HCT116 (cell line): ENCODE results near the gene SGK1. TPM values are rescaled to one million over a fixed set of nuclear protein-coding genes. Genes with fewer than 3 reads are reported as not detected.

Experiments used
- ATAC-seq: fragments of 200-7000 bp; cut with Tn5 transposase; 2 replicates; pipeline ENCODE4 v1.9.1; 2020; ENCODE audit warnings: mild to moderate bottlenecking, moderate library complexity
- BruUV-seq: library from RNA; stranded (reverse); fragments of 400-500 nt; replicated peaks from 2 replicates; lab custom pipeline; 2021; lab: Mats Ljungman, UMichigan
- CTCF ChIA-PET: fragments of 300-600 bp; sonication (Branson Sonifier 250); formaldehyde crosslinking; loops from one replicate; lab custom pipeline; 2021; ENCODE audit warnings: antibody characterized with exemption; lab: Charles Lee
- POLR2A ChIA-PET: fragments of 300-600, 350-600 bp; sonication (Branson Sonifier 250); formaldehyde crosslinking; loops from one replicate; lab custom pipeline; 2021; ENCODE audit warnings: antibody characterized with exemption; lab: Charles Lee
- RAD21 ChIA-PET, 2 experiments: fragments of 300-600 bp; sonication (Branson Sonifier 250); formaldehyde crosslinking; loops; one replicate each; lab custom pipeline; 2023; ENCODE audit warnings: low total read pairs in 2 of 2; ENCODE audit not compliant: uncharacterized antibody in 2 of 2, unreplicated experiment in 2 of 2, low non-redundant PET in 1 of 2; lab: Charles Lee
- DNase-seq: peaks from one replicate; pipeline ENCODE4 v3.0.0-alpha.2; 2010; ENCODE audit warnings: low read depth, low spot score
- H2AFZ ChIP-seq: fragments of 200-600 bp; shearing (Covaris generic), sonication (generic); 2 replicates; pipeline ENCODE4 v1.6.1; 2017; ENCODE audit warnings: low read depth, mixed run types, mixed read lengths, antibody characterized with exemption, low read length; ENCODE audit not compliant: poor library complexity, severe bottlenecking
- H3K27ac ChIP-seq: 2 replicates; pipeline ENCODE4 v1.5.1; 2012; ENCODE audit warnings: low read depth, low read length
- H3K27me3 ChIP-seq: fragments of 200-600 bp; sonication (generic); 2 replicates; pipeline ENCODE4 v1.6.1; 2016; ENCODE audit warnings: mixed run types, low read length, mixed read lengths; ENCODE audit not compliant: insufficient read depth
- H3K36me3 ChIP-seq, 2 experiments: fragments of 200-500 bp in 1 of 2; fragments of 200-600 bp in 1 of 2; sonication (Bioruptor generic) in 1 of 2; sonication (generic) in 1 of 2; 2 replicates each; pipeline versions ENCODE4 v1.5.1 to v1.6.1; 2014 to 2016; ENCODE audit warnings: low read length in 2 of 2, inconsistent platforms in 1 of 2, mixed read lengths in 1 of 2, mixed run types in 1 of 2; ENCODE audit not compliant: insufficient read depth in 2 of 2, control insufficient read depth in 1 of 2
- H3K4me1 ChIP-seq, 2 experiments: fragments of 200-600 bp in 1 of 2; sonication (generic) in 1 of 2; 2 replicates each; pipeline versions ENCODE4 v1.5.1 to v1.6.1; 2012 to 2017; ENCODE audit warnings: low read length in 2 of 2, inconsistent platforms in 1 of 2, mild to moderate bottlenecking in 1 of 2, mixed read lengths in 1 of 2, mixed run types in 1 of 2, moderate library complexity in 1 of 2; ENCODE audit not compliant: insufficient read depth in 2 of 2, control insufficient read depth in 1 of 2
- H3K4me2 ChIP-seq: fragments of 200-600 bp; sonication (generic); 2 replicates; pipeline ENCODE4 v1.6.1; 2017; ENCODE audit warnings: mixed run types, low read length, mixed read lengths
- H3K4me3 ChIP-seq, 2 experiments: fragments of 200-600 bp in 1 of 2; sonication (generic) in 1 of 2; replicated peaks in 1 of 2; 2 replicates each; pipeline ENCODE4 v1.5.1; 2011 to 2016; ENCODE audit warnings: low read length in 2 of 2, control low read depth in 1 of 2, low read depth in 1 of 2, mild to moderate bottlenecking in 1 of 2, mixed read lengths in 1 of 2, mixed run types in 1 of 2
- H3K79me2 ChIP-seq: fragments of 200-600 bp; sonication (generic); 2 replicates; pipeline ENCODE4 v1.6.1; 2017; ENCODE audit warnings: mild to moderate bottlenecking, mixed run types, low read length, moderate library complexity, mixed read lengths; ENCODE audit not compliant: insufficient read depth
- H3K9ac ChIP-seq: fragments of 200-600 bp; sonication (generic); 2 replicates; pipeline ENCODE4 v1.6.1; 2016; ENCODE audit warnings: low read length, mixed read lengths
- H3K9me2 ChIP-seq: fragments of 200-600 bp; sonication (generic), shearing (Covaris generic); 2 replicates; pipeline ENCODE4 v1.6.1; 2017; ENCODE audit warnings: mixed run types, mild to moderate bottlenecking, moderate library complexity; ENCODE audit not compliant: insufficient read depth
- H3K9me3 ChIP-seq, 2 experiments: fragments of 200-500 bp in 1 of 2; fragments of 200-600 bp in 1 of 2; sonication (Bioruptor generic) in 1 of 2; sonication (generic) in 1 of 2; 2 replicates each; pipeline ENCODE4 v1.6.1; 2014 to 2017; ENCODE audit warnings: low read length in 2 of 2, mixed read lengths in 2 of 2, inconsistent platforms in 1 of 2, low read depth in 1 of 2, mild to moderate bottlenecking in 1 of 2, mixed run types in 1 of 2, moderate library complexity in 1 of 2; ENCODE audit not compliant: control insufficient read depth in 1 of 2, insufficient read depth in 1 of 2
- H4K20me1 ChIP-seq: fragments of 200-600 bp; sonication (generic), shearing (Covaris generic); 2 replicates; pipeline ENCODE4 v1.6.1; 2017; ENCODE audit warnings: mixed run types, mild to moderate bottlenecking, moderate library complexity; ENCODE audit not compliant: insufficient read depth
- ELF1 ChIP-seq: IDR thresholded peaks from 2 replicates; pipeline ENCODE4 v1.6.1; 2012; ENCODE audit warnings: low read depth, borderline replicate concordance
- FOSL1 ChIP-seq: IDR thresholded peaks from 2 replicates; pipeline ENCODE4 v1.6.1; 2012; ENCODE audit warnings: low read depth
- JUND ChIP-seq: IDR thresholded peaks from 2 replicates; pipeline ENCODE4 v1.6.1; 2012
- POLR2A ChIP-seq: IDR thresholded peaks from 2 replicates; pipeline ENCODE4 v1.7.0; 2011; ENCODE audit warnings: borderline replicate concordance; ENCODE audit not compliant: insufficient read depth, insufficient read length; ENCODE audit errors: extremely low read depth
- RAD21 ChIP-seq: IDR thresholded peaks from 2 replicates; pipeline ENCODE4 v1.6.1; 2012; ENCODE audit warnings: low read depth, mild to moderate bottlenecking
- SIN3A ChIP-seq: IDR thresholded peaks from 2 replicates; pipeline ENCODE4 v1.6.1; 2012; ENCODE audit warnings: low read depth
- SRF ChIP-seq: IDR thresholded peaks from 2 replicates; pipeline ENCODE4 v1.6.1; 2012; ENCODE audit warnings: low read depth
- TCF7L2 ChIP-seq: IDR thresholded peaks from 2 replicates; pipeline ENCODE4 v1.7.0; 2011; ENCODE audit warnings: borderline replicate concordance, inconsistent platforms; ENCODE audit not compliant: insufficient read depth, insufficient read length; ENCODE audit errors: extremely low read depth
- YY1 ChIP-seq: IDR thresholded peaks from 2 replicates; pipeline ENCODE4 v1.6.1; 2011; ENCODE audit warnings: low read length, low read depth, moderate library complexity, mild to moderate bottlenecking; ENCODE audit not compliant: insufficient replicate concordance; ENCODE audit errors: extremely low read depth
- ZFX ChIP-seq: fragments of 450-650 bp; IDR thresholded peaks from 2 replicates; pipeline ENCODE4 v1.6.1; 2017
- ZNF274 ChIP-seq: fragments of 200-500 bp; sonication (Bioruptor generic); IDR thresholded peaks from 2 replicates; pipeline ENCODE4 v1.6.1; 2014; ENCODE audit warnings: mild to moderate bottlenecking, low read depth, low read length, inconsistent platforms
- intact Hi-C: fragments of 100-400 bp; cut with micrococcal nuclease; formaldehyde crosslinking; loops from 2 replicates; pipeline ENCODE4 v1.10.0; 2022
- total RNA-seq: library from RNA; stranded (reverse); gene quantifications from one replicate; pipeline ENCODE4 v1.2.1, GENCODE V29; 2021; ENCODE audit not compliant: unreplicated experiment
- TF ChIP-seq, protein P1 (sequence below): IDR thresholded peaks from 2 replicates; pipeline ENCODE4 v1.6.1; 2012; ENCODE audit warnings: low read depth
- TF ChIP-seq, protein P2 (sequence below): IDR thresholded peaks from 2 replicates; pipeline ENCODE4 v1.6.1; 2012

SGK1 gene
- total RNA-seq, 1 experiment from 2014 or later = 4.5 TPM

DNA sequence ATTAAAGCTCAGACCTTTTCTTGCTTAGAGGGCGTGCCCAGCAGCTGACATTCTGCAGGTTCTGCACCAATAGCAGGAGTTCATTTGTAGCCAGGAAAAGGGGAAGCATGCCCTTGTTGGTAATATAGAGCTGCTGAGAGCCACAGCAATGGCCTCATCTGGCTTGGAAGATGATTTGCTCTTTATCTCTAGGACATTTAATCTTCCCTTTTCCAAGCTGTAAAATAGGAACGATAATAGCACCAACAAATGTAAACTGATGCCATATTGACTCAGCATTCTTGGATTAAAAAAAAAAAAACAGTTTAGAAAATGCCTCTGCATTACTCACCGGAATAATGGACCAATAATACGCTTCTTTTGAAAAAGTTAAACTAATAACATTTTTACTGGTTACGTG lies 172.1 kb downstream of the SGK1 start:
- POLR2A ChIA-PET = no interaction called here
- Histone ChIP-seq H4K20me1 (no peaks in the 10 kb centered on the region), H3K27ac (no peak overlapping the region), H3K4me1 (no peaks in the 10 kb centered on the region), H3K9ac (no peak overlapping the region), H3K79me2 (no peaks in the 10 kb centered on the region), H3K36me3 (no peaks in the 10 kb centered on the region), H3K4me3 (no peak overlapping the region), H3K27me3 (no peaks in the 10 kb centered on the region), H3K9me2 (no peaks in the 10 kb centered on the region)
- ATAC-seq (no peak), DNase-seq (no peak)
- intact Hi-C loops = no loop called here
- RAD21 ChIA-PET = no interaction called here
- CTCF ChIA-PET = interaction anchor here (1.0 to 2.7 kb wide), 2 partner anchors 10 to 23 kb away, joined by 4 to 9 read pairs; no protein-coding TSS in a partner anchor
- BruUV-seq = no TSS peak
- TF ChIP-seq YY1 (no peak), SRF (no peak)
- TF ChIP-seq, protein P1, sequence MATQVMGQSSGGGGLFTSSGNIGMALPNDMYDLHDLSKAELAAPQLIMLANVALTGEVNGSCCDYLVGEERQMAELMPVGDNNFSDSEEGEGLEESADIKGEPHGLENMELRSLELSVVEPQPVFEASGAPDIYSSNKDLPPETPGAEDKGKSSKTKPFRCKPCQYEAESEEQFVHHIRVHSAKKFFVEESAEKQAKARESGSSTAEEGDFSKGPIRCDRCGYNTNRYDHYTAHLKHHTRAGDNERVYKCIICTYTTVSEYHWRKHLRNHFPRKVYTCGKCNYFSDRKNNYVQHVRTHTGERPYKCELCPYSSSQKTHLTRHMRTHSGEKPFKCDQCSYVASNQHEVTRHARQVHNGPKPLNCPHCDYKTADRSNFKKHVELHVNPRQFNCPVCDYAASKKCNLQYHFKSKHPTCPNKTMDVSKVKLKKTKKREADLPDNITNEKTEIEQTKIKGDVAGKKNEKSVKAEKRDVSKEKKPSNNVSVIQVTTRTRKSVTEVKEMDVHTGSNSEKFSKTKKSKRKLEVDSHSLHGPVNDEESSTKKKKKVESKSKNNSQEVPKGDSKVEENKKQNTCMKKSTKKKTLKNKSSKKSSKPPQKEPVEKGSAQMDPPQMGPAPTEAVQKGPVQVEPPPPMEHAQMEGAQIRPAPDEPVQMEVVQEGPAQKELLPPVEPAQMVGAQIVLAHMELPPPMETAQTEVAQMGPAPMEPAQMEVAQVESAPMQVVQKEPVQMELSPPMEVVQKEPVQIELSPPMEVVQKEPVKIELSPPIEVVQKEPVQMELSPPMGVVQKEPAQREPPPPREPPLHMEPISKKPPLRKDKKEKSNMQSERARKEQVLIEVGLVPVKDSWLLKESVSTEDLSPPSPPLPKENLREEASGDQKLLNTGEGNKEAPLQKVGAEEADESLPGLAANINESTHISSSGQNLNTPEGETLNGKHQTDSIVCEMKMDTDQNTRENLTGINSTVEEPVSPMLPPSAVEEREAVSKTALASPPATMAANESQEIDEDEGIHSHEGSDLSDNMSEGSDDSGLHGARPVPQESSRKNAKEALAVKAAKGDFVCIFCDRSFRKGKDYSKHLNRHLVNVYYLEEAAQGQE = no peak
- TF ChIP-seq, all 23 proteins: peak for 0
- no peak overlapping the region for H3K4me2 ChIP-seq
- no peak overlapping the region for H2AFZ ChIP-seq
- no peaks in the 10 kb centered on the region for H3K9me3 ChIP-seq

DNA sequence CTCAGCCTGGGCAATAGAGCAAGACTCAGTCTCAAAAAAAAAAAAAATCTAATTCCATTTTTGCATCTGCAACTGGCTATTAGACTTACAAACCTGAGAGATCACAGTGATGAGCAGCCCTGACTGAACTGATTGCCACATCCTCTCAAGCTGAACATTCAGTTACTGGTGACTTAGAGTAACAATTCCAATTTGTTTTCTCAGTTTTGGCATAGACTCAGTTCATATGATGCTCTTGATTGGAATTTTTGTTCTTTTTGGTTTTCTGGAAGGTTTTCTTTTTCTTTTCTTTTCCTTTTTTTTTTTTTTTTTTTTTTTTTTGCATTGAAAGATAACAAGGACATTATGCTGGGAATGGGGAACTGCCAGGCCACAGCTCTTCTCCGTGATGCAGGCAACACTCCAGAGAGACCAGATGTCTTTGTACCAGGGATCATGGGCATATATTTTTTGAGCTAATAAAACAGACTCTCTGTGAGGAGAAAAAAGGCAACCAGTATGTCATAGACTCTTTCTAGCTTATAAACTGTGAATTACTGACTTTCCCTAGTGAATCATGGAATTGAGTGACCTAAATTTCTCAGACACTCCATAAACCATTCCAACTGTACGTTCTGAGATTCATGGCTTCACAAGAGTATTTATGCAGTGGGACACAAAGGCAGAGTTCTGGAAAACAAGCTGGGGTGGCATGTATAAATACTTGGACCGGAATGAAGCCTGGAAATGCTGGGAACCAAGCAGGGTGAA lies 179.5 kb downstream of the SGK1 start:
- CTCF ChIA-PET = interaction anchor here (0.8 to 1.0 kb wide), 2 partner anchors 15 to 41 kb away, joined by 3 to 6 read pairs; no protein-coding TSS in a partner anchor
- Histone ChIP-seq H3K36me3 (no peaks in the 10 kb centered on the region), H3K9me2 (no peaks in the 10 kb centered on the region), H3K27ac (no peak overlapping the region), H4K20me1 (no peaks in the 10 kb centered on the region), H3K27me3 (no peaks in the 10 kb centered on the region), H3K9ac (no peak overlapping the region), H3K4me1 (no peaks in the 10 kb centered on the region), H3K79me2 (no peaks in the 10 kb centered on the region), H3K4me2 (no peak overlapping the region), H3K4me3 (no peak overlapping the region), H3K9me3 (no peaks in the 10 kb centered on the region), H2AFZ (no peak overlapping the region)
- POLR2A ChIA-PET = no interaction called here
- no peak for DNase-seq
- no peak for ATAC-seq
- no TSS peak for BruUV-seq
- RAD21 ChIA-PET = no interaction called here
- intact Hi-C loops = no loop called here
- TF ChIP-seq ELF1 (no peak), ZNF274 (no peak), TCF7L2 (no peak), FOSL1 (no peak), ZFX (no peak), POLR2A (no peak), RAD21 (no peak), JUND (no peak), SIN3A (no peak)
- TF ChIP-seq, protein P2, sequence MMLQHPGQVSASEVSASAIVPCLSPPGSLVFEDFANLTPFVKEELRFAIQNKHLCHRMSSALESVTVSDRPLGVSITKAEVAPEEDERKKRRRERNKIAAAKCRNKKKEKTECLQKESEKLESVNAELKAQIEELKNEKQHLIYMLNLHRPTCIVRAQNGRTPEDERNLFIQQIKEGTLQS = no peak
- TF ChIP-seq, protein P1 = no peak
